D721Med (cell line): Measurements from ENCODE around the gene ATP2B2.

ENCODE experiments used
- DNase-seq: peaks from one replicate; pipeline ENCODE4 v3.0.0; 2011; ENCODE audit warnings: low spot score; ENCODE audit not compliant: insufficient read length
- FAIRE-seq: peaks from 2 replicates; lab custom pipeline; 2011; peaks lifted over from hg19 to GRCh38; lab: Jason Lieb, UNC
- TF ChIP-seq, protein P1 (sequence below): IDR thresholded peaks from 2 replicates; pipeline ENCODE4 v1.5.1; 2012; ENCODE audit warnings: mild to moderate bottlenecking, control low read depth; ENCODE audit not compliant: insufficient read depth; ENCODE audit errors: missing control alignments

ATP2B2 gene

DNA sequence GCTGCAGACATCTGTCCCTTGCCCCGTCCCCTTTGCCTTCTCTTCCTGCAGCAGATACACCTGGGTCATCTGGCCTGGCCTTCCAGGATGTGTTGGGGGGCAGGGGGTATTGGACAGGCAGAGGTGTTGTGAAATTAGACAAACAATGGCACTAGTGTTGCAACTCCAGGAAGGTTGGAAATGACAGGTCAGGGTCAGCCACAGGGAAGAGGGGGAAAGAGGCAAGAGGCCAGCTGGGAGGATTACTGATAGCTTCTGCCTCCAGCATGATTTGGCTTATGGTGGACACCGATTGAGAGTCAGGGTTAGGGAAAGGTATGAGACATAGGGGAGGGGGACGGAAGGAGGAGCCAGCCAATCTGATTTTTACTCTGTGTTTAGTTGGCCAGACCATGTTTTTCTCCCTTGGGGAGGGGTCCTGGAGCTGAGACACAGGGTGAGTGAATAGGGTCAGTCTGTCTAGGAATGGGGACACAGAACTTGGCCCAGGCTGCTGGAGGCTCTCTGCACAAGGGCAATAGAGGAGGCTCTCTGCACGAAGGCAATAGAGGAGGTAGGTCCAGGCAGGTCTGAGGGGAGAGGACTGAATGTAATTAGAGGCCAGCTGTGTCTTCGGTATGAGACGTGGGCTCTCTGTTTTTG, 3.4 kb upstream of the ATP2B2 start:
- no peak for DNase-seq
- FAIRE-seq, result no peak
- TF ChIP-seq, protein P1, sequence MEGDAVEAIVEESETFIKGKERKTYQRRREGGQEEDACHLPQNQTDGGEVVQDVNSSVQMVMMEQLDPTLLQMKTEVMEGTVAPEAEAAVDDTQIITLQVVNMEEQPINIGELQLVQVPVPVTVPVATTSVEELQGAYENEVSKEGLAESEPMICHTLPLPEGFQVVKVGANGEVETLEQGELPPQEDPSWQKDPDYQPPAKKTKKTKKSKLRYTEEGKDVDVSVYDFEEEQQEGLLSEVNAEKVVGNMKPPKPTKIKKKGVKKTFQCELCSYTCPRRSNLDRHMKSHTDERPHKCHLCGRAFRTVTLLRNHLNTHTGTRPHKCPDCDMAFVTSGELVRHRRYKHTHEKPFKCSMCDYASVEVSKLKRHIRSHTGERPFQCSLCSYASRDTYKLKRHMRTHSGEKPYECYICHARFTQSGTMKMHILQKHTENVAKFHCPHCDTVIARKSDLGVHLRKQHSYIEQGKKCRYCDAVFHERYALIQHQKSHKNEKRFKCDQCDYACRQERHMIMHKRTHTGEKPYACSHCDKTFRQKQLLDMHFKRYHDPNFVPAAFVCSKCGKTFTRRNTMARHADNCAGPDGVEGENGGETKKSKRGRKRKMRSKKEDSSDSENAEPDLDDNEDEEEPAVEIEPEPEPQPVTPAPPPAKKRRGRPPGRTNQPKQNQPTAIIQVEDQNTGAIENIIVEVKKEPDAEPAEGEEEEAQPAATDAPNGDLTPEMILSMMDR, result no peak

DNA sequence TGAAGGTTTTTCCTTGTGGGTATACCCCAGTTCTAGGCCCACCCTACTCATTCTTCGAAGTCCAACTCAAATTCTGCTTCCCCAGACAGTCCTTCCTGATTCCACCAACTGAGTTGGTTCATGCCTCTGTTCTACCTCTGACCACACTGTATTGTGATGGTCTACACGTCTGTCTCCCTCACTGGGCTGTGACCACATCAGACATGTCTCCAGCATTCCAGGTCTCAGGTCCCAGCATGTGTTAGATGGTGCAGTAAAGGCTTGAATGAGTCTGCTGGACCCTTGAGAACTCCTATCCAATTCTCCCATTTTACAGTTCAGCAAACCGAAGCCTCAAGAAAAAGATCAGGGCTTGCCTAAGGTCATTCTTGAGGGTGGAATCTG, 2.8 kb upstream of the ATP2B2 start:
- TF ChIP-seq, protein P1, result no peak
- DNase-seq, result no peak
- no peak for FAIRE-seq

DNA sequence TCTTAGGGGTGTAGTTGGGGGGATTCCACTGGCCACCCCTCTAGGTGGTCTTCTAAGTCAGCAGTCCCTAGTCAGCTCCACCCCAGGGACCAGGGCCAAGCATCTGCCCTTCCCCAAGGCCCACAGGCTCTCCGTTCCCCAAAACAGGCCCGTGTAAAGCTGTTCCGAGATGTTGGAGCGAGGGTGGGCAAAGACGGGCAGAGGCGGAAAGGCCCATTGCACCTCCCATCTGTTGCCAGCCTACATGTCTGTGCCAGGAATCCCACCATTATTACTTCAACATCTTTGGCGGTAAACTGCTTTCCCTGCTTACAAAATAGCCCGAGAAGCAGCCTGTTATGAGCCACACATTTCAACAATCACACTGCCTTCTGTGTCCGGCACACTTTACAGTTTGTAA, 1.9 kb upstream of the ATP2B2 start:
- DNase-seq (no peak), FAIRE-seq (no peak)
- TF ChIP-seq, protein P1, result no peak

DNA sequence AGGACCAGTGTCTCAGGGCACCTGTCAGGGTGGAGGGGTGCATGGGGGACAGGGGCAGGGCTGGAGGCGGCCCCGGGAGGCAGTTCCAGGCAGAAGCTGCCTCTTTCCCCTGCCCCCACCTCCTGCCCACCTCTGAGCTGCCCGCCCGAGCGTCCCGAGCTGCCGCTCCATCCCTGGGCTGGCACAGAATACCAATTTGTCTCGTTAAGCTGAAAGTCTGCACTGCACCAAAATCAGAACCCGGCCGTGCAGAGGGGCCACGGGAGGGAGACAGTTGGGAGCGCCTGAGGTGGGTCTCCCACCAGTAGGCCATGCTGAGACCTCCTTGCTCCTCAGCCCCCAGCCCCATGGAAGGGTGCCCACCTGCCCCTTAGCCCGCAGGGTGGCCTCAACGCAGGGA, 1.3 kb upstream of the ATP2B2 start:
- FAIRE-seq, result no peak
- TF ChIP-seq, protein P1, result no peak
- no peak for DNase-seq

DNA sequence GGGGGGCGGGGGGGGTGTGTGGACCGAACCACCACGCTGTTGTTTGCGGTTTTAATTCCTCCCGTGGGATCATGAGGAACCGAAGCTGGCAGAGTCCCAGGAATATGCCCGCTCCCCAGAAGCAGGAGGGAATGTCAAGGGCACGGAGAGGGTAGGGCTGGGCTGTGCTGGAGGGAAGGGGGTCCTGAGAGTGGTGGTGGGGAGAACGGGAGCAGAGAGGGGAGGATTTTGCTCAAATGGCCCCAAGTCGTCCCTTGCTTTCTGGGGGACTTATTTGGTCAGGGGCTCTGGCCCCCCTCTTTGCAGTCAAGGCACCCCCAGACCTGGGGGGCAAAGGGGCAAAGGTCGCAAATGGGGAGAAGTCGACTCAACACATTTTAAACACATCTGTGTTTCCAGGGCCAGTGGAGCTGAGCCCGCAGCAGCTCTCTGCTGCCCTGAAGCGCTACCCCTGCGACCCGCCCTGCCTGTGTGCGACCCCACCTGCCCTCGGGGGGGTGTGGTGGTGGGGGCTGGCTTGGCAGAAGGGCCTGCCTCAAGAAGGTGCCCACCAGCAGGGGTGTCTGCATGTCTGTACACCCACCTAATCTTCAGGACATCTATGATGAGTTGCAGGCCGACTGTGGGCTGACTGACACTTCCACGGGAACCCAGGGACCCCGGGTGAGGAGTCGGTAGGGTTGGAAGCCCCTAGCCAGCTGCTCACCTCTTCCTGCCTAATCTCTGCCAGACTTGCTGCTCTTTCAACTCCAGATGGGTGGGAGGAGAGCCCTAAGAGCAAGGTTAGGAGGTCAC, 602 bp upstream of the ATP2B2 start:
- DNase-seq, result peak; percentile 69
- TF ChIP-seq, protein P1, result no peak

DNA sequence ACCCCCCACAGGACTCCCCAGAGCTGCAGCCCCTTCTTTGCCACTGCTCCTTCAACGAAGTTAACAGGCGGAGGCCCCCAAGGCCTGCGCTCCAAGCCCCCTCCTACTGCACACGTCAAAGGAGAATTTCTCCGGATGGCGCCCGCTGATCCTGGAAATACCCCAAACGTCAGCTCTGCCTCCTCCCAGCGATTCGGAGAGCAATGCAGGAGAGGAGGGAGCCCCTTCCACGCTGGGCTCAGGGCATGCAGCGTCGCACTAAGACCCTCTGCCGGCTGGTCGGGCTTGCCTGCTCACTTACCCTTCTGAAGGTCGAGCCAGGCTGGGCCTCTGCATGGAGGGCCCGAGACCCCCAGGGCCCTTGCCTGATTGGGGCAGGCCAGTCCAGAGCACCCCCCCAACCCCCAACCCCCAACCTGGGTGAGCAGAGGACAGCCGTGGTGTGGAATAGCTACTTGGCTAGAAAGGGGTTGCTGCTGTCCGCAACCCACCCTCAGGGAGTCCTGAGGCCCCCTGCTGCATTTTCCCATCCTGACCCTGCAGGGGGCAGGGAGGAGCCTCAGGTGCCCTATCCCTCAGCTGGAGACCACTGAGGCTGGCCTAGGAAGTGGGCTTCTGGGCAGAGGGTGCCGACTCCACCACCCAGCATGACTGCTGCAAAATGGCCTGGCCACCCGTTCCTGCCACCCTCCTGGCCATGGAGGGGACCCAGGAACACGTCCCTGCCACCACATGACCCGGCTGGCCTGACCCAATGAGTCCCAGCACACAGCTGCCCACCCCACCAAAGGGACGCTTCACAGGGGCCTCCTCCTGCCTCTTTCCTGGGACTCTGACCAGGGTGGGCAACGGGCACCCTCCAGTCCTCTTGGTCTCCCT, 976 bp downstream of the ATP2B2 start:
- DNase-seq (no peak), FAIRE-seq (no peak)
- TF ChIP-seq, protein P1, result peak; percentile 21

More for the DNA sequence above, 602 bp upstream of the ATP2B2 start:
- no peak for FAIRE-seq
